GM23338 (cell line): ENCODE data around the gene CDK16.

ENCODE experiments used
- CTCF ChIP-seq, 2 experiments: fragments of 200-600 bp in 1 of 2; sonication (generic) in 1 of 2; conservative IDR thresholded peaks; 2 replicates each; pipeline versions ENCODE4 v1.5.1 to v1.6.1; 2016 to 2017; ENCODE audit warnings: antibody characterized with exemption in 2 of 2, low read depth in 2 of 2, mild to moderate bottlenecking in 2 of 2, moderate library complexity in 1 of 2
- ETS1 ChIP-seq: IDR thresholded peaks from 2 replicates; pipeline ENCODE4 v1.6.1; 2016; ENCODE audit warnings: antibody characterized with exemption
- EZH2 ChIP-seq: fragments of 200-600 bp; sonication (generic); IDR thresholded peaks from one replicate; pipeline ENCODE4 v1.8.0; 2017; ENCODE audit warnings: antibody characterized with exemption, mild to moderate bottlenecking, low read depth; ENCODE audit not compliant: unreplicated experiment
- EZH2phosphoT487 ChIP-seq: fragments of 200-600 bp; sonication (generic); IDR thresholded peaks from one replicate; pipeline ENCODE4 v1.8.1; 2018; ENCODE audit warnings: antibody characterized with exemption; ENCODE audit not compliant: unreplicated experiment
- POLR2AphosphoS5 ChIP-seq: IDR thresholded peaks from 2 replicates; pipeline ENCODE4 v1.6.1; 2016; ENCODE audit warnings: antibody characterized with exemption, low read depth
- STAT1 ChIP-seq: IDR thresholded peaks from one replicate; pipeline ENCODE4 v1.6.1; 2016; ENCODE audit warnings: antibody characterized with exemption; ENCODE audit not compliant: unreplicated experiment
- ZNF462 ChIP-seq: fragments of 250-450 bp; sonication (Bioruptor Pico); IDR thresholded peaks from 2 replicates; pipeline ENCODE4 v1.5.0; 2020; ENCODE audit warnings: mild to moderate bottlenecking, moderate library complexity

GRCh38 chrX:47198026-47198686 lies 20.3 kb upstream of the CDK16 start:
- TF ChIP-seq CTCF (conservative IDR thresholded peaks at IDR 0.05; ENCODE audit: low read depth in 2 of 2) (no peak), ETS1 (no peak), ZNF462 (CRISPR knock-in tag) (no peak), EZH2 (no peak), STAT1 (no peak), POLR2AphosphoS5 (no peak), EZH2phosphoT487 (no peak)
